ENCODE data around the gene SDHAF2.
"Not testable (repeated sequence)": the region's sequence is repeated elsewhere in the genome, so short reads cannot be mapped to it uniquely, and the experiment has no call there.

Gene SDHAF2

DNA sequence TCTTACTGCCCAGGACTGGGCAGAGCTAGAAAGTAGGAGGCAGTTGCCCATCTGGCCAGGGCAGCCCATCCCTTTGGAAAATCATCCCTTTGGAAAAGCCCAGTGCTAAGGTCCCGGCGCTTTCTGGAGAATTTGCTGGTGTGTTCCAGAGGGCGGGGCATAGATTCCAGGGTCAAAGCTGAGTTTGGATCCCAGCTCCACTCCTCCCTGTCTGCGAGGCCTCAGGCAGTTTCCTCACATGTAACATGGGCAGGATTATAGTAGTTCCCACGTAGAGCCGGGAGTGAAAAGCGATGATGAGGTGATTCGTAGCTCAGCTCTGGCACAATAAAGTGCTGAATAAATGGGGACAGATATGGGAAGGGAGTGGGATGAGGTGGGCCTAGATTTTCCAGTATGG, 47.2 kb downstream of the SDHAF2 start:
- no peak for DNase-seq

DNA sequence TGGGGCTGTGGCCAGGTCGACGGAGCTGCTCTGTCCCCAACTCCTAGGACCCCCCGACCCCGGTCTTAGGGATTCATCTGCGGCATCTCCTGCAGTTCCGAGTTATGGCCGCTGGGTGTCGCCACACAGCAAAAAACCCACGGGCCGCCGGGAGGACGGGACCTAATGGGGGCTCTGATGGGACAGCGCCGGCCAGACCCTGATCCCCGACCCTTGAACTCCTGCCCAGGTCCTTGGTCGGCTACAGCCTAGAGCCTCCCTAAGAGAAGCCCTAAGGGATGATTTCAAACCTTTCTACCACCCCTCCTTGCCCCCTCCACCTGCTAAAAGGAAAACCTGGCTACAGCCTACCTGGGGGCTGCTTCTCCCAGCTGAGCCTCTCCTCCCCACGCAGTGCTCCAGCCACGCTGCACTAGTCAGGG, 47.8 kb downstream of the SDHAF2 start:
- peak; percentile 46 for DNase-seq

DNA sequence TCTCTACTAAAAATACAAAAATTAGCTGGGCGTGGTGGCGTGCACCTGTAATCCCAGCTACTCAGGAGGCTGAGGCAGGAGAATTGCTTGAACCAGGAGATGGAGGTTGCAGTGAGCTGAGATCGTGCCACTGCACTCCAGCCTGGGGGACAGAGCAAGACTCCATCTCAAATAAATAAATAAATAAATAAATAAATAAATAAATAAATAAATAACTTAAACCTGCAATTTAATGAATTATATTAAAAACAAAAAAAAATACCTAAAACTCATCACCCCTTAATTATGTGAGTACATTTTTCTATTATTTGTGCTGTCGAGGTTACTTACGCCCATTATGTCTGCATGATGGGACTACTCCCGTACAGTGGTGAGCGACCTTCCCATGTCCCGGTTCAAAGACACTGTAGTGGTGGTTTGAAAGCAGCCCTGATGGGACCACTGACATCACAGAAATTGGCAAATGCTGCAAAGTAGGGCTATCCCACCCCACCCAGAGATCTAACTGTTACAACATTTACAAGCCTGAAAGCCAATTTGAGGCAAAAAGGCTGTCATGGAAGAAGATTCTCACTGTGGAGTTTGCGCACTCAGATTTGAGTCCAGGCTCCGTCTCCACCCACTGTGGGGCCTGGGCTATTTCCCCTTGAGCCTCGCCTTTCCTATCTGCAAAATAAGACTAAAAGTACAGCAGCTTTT, 49.6 kb downstream of the SDHAF2 start:
- not testable (repeated sequence) for DNase-seq

DNA sequence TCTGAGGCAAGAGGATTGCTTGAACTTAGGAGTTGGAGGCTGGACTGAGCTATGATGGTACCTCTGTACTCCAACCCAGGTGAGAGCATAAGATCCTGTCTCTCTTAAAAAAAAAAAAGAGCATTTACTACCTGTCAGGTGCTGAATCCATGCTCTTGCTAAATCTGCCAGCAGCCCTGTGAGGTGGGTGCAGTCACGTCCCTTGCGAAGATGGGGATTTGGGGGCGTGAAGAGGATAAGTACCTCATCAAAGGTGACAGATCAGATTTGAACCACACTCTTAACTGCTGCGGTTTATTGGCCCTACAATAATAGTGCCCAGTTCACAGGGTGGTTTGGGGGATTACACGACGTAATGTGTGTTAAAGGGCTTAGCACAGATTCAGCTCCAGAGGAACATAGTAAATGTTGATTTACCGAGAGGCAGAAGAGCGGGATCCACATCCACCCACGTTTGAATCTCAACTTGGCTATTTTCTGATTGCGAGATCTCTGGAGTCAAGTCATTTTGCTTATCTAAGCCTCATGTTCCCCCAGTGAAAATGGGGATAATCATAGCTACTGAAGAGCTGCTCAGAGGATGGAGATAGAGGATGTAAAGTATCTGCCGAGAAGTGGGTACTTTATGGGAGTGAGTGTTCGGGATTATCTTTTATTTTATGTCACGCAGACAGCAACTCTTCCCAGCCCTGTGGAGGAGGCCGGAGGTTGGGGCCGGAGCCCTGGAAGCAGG, 50.5 kb downstream of the SDHAF2 start:
- no peak for DNase-seq

DNA sequence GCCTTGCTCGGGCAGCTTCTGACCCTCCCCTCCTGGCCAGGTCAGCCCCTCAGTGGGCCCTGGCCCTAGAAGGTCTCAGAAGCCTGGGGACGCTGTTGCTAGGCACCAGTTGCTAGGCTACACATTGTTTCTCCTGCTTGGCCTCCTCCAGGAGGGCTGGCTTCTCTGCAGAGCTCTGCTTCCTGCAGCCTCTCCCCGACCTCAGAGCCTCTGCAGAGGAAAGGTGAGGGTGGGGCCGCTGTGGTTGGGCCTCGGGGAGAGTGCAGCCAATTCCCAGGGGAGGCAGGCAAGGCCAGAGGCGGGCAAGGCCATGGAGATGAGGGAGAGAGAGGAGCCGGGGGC, 51.0 kb downstream of the SDHAF2 start:
- DNase-seq: peak; percentile 70

DNA sequence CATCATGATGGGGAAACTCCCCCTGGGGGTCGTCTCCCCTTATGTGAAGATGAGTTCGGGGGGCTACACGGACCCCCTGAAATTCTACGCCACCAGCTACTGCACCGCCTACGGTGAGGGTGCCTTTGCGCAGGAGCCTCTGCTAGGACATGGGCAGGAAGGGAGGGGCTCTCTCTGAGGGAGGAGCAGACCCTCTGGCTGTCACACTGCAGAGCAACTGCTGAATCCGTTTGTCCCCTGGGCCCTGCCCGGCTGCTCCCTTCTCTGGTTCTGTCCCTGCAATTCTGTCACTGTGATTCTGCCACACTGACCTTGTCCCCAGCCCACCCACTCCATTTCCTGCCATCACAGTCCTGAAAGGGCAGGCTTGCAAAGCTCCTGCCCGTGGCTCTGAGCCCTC, 51.9 kb downstream of the SDHAF2 start:
- no peak for DNase-seq

DNA sequence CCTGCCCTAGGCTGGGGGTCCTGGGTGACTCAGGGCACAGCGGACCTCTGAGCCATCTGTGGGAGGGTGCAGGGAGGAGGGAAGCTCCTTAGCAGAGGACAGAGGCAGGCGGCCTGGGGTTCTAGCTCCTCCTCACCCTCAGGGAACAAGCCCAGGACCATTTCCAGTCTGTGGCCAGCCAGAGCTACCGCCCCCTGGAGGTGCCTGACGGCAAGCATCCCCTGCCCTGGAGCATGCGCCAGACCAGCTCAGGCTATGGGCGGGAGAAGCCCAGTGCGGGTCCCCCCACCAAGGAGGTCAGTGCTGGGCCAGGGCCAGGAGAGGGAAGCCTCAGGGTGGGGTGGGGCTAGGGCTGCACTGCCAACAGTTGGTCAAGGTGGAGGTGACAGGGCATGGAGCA, 52.6 kb downstream of the SDHAF2 start:
- peak; percentile 70 for DNase-seq

DNA sequence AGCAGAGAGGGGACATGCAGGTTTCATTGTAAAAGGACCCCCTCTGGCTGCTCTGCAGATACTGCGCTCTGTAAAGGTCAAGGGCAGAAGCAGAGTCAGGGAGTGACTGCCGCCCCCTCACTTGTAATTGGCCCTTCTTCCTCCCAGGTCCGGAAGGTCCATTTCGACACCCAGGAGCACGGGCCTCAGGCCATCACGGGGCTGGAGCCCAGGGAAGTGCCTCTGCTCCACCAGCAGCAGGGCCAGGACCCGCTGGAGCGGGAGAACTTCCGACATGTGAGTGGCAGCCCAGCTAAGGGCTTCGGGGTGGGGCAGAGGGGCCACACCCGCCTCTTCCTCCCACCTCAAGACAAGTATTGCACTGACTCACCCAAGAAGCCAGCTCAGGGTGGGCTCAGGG, 54.6 kb downstream of the SDHAF2 start:
- DNase-seq: no peak

DNA sequence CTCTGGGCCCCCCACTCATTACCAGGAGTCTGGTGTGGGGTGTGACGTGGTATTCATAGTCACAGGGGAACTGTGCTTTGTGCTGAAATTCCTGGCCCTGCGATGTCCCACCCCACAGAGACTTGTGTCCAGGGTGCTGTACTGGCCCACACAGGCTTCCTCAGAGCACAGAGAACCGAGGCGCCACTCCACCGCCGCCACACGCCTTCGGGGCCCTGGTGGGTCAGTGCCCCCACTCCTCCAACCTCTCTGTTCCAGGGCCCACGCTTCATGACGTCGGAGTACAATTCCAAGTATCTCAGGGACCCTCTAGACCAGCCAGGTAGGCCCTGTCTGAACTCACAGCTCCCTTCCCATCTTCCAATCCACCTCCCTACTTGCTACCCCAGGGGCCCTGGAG, 55.2 kb downstream of the SDHAF2 start:
- no peak for DNase-seq

DNA sequence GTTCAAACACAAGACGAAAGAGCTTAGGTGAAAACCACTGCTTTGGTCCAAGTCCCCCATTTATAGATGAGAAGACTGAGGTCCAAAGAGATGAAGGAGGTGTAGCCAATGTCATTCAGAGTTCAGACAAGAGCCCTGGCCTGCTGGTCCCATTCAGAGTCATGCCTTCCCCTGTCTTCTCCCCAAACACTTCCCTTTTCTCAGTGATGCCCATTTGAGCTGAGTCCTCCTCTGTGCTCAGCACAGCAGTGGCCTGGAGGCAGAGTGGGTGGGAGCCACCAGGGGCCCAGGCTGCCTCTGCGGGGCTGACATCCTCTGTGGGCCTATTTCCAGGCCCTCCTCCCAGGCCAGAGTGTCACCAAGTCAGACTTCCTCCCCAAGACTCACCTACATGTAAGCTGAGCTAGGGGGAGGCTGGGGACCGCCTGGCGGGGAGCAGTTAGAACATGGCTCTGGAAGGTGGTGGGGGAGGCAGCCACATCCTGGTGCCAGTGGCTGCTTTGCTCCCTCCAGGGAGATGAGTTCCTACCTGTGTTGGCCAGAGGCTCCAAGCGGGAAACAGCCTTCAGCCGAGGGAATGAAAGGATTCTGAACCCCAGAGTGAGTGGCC, 56.2 kb downstream of the SDHAF2 start:
- peak; percentile 35 for DNase-seq

DNA sequence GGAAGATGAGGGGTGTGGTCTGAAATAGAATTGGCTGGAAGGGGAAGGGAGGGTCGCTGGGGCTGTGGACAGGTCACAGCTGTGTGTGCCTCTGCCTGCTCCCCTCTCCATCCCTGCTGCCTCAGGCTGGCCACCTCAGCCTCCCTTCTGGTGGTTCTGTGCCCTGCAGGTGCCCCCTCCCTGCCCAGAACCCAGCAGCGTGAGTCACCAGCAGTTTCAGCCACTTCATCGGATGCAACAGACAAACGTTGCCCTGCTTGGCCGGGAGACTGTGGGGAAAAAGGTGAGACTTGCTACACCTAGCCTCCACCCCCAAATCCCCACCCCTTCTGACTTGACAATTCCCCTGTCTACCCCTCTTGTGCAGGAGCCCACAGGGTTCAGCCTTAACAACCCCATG, 56.9 kb downstream of the SDHAF2 start:
- peak; percentile 51 for DNase-seq

DNA sequence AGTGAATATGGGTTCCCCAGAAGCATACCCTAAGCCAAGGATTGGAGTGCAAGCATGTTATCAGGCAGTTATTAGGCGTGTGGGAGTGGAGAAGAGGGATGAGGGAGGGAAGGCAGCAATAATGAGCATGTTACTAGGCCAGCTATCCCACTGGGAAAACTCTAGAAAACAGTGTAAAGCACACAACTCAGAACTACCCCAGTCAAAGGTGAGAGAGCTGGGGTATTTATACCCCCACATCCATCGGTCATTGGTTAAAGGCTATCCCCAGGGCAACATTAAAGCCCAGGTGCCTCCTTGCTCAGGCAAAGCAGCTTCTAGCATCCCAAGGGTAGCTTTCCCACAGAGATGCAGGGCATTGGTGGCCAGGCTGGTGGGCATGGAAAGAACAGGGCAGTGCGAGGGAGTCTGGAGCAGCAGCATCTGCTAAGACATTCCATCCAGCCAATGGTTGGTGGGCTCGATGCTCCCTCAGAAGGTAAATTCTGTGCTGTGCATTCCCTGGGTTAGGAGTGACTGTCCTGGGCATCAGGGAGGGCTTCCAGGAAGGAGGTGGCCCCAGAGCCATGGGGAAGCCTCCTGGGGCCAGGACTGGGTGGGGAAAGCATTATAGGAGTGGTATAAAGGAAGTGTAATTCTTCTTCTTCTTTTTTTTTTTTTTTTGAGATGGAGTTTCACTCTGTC, 57.6 kb downstream of the SDHAF2 start:
- DNase-seq: no peak

DNA sequence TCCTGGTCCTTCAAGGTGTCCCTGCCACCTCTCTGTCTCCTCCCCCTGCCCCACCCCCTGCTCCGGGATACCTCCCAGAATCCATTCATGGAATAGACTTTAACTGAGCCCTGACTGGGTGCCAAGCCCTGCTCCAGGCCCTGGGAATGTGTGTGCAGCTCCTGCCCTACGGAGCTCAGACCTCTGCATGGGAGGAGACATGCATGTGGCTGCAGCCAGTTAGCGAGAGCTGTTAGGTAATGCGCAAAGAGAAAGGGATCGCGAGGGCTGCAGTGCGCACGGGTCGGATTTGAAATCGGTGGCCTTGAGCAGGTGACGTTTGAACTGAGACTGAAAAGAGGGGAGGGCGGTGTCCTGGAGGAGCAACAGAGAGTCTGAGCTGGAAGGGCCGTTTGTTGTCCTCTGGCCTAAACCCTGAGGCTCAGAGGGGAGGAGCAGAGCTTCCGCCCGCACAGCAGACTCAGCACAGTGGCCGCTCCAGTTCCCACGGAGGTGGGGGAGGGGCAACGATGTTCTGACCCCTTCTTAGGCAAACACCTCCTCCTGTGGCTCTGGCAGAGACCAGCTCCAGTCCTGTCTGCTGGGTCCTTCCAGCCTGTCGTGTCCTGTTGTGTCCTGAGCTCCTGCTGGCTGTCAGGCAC, 58.8 kb downstream of the SDHAF2 start:
- DNase-seq: peak; percentile 65

DNA sequence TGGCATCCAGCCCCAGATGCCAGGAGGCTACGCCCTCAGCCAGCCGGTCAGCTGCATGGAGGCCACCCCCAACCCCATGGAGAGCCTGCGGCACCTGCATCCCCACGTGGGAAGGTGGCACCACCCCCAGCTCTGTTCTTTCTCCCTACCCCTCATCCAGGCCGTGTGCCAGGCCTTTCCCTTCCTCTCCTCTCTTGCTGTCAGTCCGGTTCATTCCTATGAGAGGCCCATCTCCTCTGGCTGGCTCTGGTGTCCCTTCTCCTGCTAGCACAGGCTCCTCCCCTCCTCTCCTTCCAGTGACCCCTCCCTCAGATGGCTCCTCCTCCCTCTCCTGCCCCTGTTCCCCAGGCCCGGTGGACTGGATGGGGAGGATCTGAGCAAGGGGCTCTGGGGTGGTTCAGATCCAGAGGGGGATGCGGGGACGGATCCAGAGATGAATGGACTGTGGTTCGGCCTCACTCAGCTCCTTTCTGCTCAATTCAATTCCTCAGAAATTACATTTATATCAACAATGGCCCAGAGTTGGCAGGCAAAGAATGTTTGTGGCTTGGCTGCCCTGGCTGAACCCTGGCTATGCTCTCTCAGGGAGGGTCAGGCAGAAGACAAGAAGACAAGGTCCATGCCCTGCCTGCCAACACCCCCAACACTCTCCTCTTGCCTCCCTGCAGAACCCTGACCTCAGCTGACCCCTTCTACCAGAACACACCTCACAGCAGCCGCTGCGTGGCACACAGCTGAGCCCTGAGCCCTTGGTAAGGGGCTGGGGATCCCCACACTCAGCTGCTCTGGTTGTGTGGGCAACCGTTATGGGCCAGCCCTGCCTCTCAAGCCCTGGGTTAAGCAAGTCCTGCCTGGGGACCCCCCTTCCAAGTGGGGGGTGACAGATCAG, 60.2 kb downstream of the SDHAF2 start:
- peak; percentile 71 for DNase-seq

DNA sequence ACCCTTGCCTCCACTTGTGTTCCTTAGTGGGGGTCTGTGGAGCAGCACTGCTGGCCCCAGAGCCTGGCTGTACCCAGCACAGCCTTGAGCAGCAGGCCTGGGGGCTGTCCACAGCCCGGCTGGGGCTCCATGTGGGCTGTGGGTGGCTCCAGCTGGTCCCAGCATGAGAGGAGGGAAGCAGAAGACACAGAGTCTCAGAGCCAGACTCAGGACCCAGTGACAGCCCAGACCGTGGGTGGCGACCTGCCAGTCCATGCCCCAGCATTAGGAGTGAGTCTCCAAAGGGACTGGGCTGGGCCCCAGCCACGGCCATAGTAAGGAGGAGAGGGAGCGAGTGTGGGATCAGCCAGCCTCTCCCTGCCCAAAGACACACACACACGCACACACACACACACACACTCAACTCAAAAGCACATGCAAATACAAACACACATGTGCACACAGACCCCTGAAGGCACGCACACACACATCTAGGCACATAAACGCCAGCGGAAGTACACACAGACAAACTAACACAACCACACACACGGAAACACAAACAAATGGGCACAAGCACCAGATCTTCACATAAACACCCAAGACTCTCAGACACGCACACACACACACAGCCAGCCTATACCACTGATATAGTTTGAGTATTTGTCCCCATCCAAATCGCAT, 61.9 kb downstream of the SDHAF2 start:
- no peak for DNase-seq

DNA sequence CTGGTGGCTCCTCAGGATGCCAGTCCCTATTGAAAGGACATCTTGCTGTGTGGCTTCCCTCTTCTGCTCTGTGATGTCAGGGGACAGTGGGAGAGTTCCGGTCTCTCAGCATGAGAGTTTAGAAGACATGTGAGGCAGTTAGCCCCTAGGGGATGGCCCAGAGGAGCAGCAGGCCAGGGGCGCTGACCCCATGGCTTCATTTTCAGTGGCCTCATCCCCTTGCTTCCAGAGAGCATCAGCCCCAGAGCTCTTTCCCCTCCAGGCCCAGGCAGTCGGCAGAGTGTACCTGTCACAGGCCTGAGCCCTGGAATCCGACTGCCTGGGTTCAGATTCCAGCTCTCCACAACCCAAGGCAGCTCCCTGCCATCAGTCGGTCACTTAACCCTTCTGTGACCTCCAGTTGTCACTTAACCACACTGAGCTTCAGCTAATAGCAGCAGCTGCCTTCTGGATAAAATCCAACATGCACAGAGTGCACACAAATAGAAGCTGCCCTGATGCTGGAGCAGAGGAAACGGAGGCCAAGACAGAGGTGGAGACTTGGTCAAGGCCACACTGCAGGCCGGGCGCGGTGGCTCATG, 64.5 kb downstream of the SDHAF2 start:
- peak; percentile 82 for DNase-seq

DNA sequence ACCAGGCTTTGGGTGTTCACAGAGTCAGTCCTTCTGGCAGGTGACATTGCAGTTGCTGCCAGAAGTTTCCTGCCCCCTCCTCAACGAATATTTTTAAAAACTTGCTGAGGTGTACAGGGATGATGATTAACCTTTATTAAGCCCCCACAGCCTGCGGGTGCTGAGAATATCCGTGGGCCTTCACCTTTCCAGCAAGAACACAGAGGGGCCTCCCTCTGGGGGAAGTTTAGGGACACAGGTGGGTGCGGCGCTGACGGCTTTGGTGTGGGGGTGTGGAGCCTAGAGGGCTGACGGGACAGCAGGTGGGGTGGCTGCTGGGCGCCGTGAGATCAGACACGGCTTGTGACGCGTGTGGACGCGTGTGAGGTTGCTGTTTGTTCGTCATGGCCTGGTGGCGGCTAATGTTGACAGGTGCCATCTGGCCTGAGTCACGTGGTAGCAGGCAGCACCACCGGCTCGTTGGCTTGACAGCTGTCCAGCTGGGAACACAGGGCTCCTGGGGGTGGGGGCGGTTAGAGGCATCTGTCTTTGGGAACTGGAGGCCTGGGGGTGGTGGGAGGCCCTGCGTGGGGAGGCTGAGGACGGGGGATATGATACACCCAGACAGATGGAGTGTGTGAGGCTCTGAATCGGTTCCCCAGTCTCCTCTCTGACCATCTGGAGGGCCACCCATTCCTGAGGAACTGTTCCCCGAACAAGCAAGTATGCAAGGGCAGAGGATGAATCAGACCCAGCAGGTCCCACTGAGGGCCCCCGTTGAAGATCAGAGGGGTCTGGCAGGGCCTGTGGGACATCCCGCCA, 66.1 kb downstream of the SDHAF2 start:
- peak; percentile 66 for DNase-seq
